GM12872 (cell line): ENCODE data around the gene SAP30L.

Experiments used
- CTCF ChIP-seq: IDR thresholded peaks from 3 replicates; pipeline ENCODE4 v1.5.1; 2011; ENCODE audit warnings: low read depth, mild to moderate bottlenecking, low read length, moderate library complexity; ENCODE audit not compliant: insufficient read depth

SAP30L gene

DNA sequence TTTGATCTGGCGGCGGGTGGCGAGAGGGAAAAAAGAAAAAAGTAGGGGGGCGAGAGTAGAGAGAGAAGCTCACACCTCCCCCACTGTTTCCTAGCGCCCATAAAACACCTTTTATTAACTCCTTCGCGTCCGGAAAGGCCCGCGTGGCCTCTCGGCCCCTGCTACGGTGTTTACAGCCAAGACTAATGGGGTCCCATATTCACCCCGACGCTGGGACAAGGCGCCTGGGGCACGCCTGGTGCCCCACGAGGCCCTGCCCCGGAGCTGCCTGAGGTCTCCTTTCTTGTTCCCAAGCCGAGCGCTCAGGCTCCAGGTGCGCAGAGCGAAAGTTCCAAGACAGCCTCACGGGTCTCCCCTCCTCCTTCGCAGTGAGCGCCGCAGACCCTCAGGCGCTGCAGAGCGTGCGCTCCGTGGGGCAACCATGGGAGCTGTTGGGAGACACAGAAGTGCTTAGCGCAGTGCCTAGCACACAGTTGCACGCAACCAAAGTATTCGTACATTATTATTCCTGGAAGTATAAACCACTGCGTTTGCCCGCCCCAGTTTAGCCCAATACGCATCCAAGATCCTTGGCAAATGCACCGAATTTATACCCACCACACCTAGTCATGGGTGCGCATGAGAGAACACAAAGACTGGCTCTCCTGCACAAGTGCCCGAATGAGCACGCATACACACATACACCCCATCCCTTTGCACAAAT lies 27.9 kb downstream of the SAP30L start:
- no peak for TF ChIP-seq CTCF

DNA sequence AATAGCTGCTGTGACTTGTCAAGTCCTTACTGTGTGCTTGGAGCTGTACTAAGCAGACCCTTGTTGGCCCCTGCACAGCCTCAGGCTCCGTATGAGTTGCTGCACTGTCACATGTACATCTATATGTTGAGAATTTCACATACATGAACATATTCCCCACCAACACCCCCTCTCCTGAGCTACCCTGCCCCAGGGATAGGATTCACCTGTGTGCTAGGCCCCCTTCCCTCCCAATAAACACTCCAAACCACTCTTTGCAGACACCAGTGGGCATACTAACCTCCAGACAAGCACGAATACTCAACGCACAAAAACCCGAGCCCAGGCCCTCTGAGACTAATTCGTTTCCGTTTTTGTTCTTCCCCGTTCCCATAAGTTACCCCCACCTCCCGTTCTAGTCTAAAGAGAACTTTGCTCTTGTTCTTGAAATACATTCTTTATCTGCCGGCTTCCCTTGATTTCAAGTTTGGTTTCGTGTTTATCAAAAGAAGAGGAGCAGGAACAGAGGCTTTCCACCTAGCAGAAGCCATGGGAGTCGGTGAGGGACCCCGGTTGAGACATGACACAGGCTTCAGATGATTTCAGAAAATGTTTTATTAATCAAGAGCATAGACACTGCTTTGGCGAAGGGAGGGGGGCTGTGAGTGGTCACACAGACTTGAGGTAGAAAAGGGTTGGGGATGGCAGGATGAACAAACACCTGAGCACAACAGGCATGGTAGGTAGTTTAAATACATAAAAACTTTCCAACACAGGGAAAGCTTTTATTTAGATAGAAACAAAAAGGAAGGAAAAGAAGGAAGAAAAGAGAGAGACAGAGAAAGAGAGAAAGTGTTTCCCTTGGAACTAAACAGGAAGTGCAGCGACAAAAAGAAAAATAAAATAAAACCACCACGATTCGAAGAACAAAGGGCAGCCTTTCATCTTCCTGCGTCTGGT lies 28.9 kb downstream of the SAP30L start:
- TF ChIP-seq CTCF, result no peak

DNA sequence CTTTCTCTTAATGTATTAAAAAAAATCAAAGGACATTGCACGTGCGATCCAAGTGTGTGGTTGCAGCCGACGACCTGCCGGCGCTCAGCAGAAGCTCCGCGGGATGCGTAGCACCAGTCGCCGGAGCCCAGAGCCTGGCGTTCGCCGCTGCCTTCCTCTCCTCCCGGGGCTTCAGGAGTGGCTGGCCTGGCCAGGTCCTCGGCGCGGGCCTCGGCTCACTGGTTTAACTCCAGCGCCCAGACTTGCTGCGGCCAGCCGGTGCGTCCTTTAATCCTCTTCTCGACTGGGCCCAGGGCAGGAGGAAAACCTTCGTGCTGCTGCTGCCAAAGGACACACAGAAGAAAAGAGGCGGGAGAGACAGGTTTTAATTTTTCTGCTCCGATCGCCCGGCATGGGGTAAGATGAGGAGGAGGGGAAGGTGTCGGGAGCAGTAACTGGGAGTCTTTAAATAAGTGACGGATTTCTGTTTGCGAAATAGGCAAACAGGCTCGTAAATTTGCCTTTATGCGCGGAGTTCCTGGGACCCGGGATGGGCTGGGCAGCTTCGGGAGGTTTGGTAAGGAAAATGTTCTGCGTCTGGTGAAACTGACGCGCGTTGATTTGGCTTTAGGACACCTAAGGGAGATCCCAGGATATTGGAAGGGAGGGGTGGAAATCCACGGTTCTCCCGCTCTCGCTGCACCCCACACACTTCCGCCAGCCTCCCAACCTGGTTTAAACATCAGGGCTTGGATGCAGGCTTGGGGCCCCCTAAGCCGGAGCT lies 30.0 kb downstream of the SAP30L start:
- no peak for TF ChIP-seq CTCF

- TF ChIP-seq CTCF, result no peak
Measured at GRCh38 chr5:154476354-154477205, 30.8 kb downstream of the SAP30L start.

- TF ChIP-seq CTCF, result no peak
Measured at GRCh38 chr5:154477382-154478223, 31.8 kb downstream of the SAP30L start.

DNA sequence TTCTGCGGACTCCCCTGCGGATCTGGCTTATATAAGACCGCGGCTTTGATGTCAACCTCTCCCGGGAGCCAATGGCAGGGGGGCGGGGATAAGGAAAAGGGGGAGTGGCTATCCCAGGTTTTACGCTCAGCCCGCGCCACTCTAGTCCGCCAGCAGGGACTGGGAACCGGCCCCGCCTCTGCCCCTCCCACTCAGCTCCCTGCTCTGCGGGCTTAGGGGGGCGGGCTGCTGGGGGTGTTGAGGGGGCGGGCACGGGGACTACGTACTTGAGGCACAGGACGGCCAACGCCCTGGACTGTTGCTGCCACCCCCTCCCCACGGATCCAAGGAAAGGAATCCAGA lies 32.4 kb downstream of the SAP30L start, which contains the start of gene HAND1:
Gene HAND1, minus strand, starts transcription at position 4 of the 342 bp plus-strand sequence. CDS start 219 bp downstream, outside the sequence.
- TF ChIP-seq CTCF, result no peak
